IMR-90 (cell line): ENCODE results near the gene KRT9. TPM values are rescaled to one million over a fixed set of nuclear protein-coding genes. Genes with fewer than 3 reads are reported as not detected.

Source experiments
- ATAC-seq: fragments of 200-7000 bp; cut with Tn5 transposase; 2 replicates; pipeline ENCODE4 v1.9.1; 2020; ENCODE audit warnings: low read depth, mild to moderate bottlenecking, moderate library complexity
- BruUV-seq: library from RNA; stranded (reverse); fragments of 400-500 nt; replicated peaks from 2 replicates; lab custom pipeline; 2021; lab: Mats Ljungman, UMichigan
- CTCF ChIA-PET: fragments of 300-600 bp; formaldehyde crosslinking; extraction: SDS; loops from one replicate; lab custom pipeline; 2021; ENCODE audit warnings: antibody characterized with exemption; lab: Yijun Ruan, JAX
- POLR2A ChIA-PET: fragments of 300-600 bp; sonication (Branson Sonifier 250); formaldehyde crosslinking; loops from one replicate; lab custom pipeline; 2022; ENCODE audit warnings: antibody characterized with exemption; ENCODE audit not compliant: unreplicated experiment; lab: Charles Lee
- DNase-seq: peaks from one replicate; pipeline ENCODE4 v3.0.0; 2013
- H2AFZ ChIP-seq: replicated peaks from 2 replicates; pipeline ENCODE3; 2013; ENCODE audit warnings: low read length, mild to moderate bottlenecking; ENCODE audit not compliant: poor library complexity
- H2AK5ac ChIP-seq: 2 replicates; pipeline ENCODE4 v1.6.1; 2013; ENCODE audit warnings: low read depth, low read length, inconsistent platforms
- H2AK9ac ChIP-seq: replicated peaks from 2 replicates; pipeline ENCODE3; 2013; ENCODE audit warnings: mild to moderate bottlenecking, low read depth, low read length, moderate library complexity; ENCODE audit not compliant: poor library complexity
- H2BK120ac ChIP-seq: 2 replicates; pipeline ENCODE4 v1.6.1; 2013; ENCODE audit warnings: low read depth, low read length, inconsistent platforms
- H2BK15ac ChIP-seq: 3 replicates; pipeline ENCODE4 v1.6.1; 2013; ENCODE audit warnings: low read depth, low read length, inconsistent platforms
- H2BK20ac ChIP-seq: 2 replicates; pipeline ENCODE4 v1.6.1; 2013; ENCODE audit warnings: low read depth, mild to moderate bottlenecking, inconsistent platforms, low read length, moderate library complexity
- H2BK5ac ChIP-seq: 2 replicates; pipeline ENCODE4 v1.6.1; 2013; ENCODE audit warnings: mild to moderate bottlenecking, low read depth, low read length, inconsistent platforms; ENCODE audit not compliant: poor library complexity, severe bottlenecking
- H3K14ac ChIP-seq: replicated peaks from 2 replicates; pipeline ENCODE4 v1.6.1; 2013; ENCODE audit warnings: low read depth, low read length, inconsistent platforms
- H3K18ac ChIP-seq: 2 replicates; pipeline ENCODE4 v1.6.1; 2013; ENCODE audit warnings: low read depth, low read length, control low read depth
- H3K23ac ChIP-seq: 2 replicates; pipeline ENCODE4 v1.6.1; 2013; ENCODE audit warnings: low read depth, low read length, inconsistent platforms
- H3K27ac ChIP-seq: 2 replicates; pipeline ENCODE4 v1.5.1; 2013; ENCODE audit warnings: mild to moderate bottlenecking, control low read depth, low read length; ENCODE audit not compliant: insufficient read depth
- H3K27me3 ChIP-seq: 2 replicates; pipeline ENCODE4 v1.6.1; 2013; ENCODE audit warnings: low read length; ENCODE audit not compliant: control insufficient read depth, insufficient read depth
- H3K36me3 ChIP-seq: 2 replicates; pipeline ENCODE4 v1.6.1; 2013; ENCODE audit warnings: low read length, mixed read lengths; ENCODE audit not compliant: control insufficient read depth, insufficient read depth
- H3K4ac ChIP-seq: 2 replicates; pipeline ENCODE4 v1.6.1; 2013; ENCODE audit warnings: low read depth, low read length, inconsistent platforms
- H3K4me1 ChIP-seq: 2 replicates; pipeline ENCODE4 v1.6.1; 2013; ENCODE audit warnings: low read length, mixed read lengths; ENCODE audit not compliant: control insufficient read depth, insufficient read depth
- H3K4me2 ChIP-seq: 2 replicates; pipeline ENCODE4 v1.6.1; 2013; ENCODE audit warnings: low read depth, mild to moderate bottlenecking, control low read depth, low read length, moderate library complexity
- H3K4me3 ChIP-seq: 2 replicates; pipeline ENCODE4 v1.5.1; 2013; ENCODE audit warnings: low read depth, mild to moderate bottlenecking, control low read depth, low read length, moderate library complexity; ENCODE audit not compliant: insufficient read depth
- H3K56ac ChIP-seq: 2 replicates; pipeline ENCODE4 v1.6.1; 2013; ENCODE audit warnings: low read length, inconsistent platforms; ENCODE audit not compliant: insufficient read depth; ENCODE audit errors: extremely low read depth
- H3K79me1 ChIP-seq, 2 experiments: 2 replicates each; pipeline ENCODE4 v1.6.1; 2013; ENCODE audit warnings: low read length in 2 of 2, inconsistent platforms in 1 of 2, low read depth in 1 of 2
- H3K9ac ChIP-seq: 2 replicates; pipeline ENCODE4 v1.6.1; 2013; ENCODE audit warnings: low read depth, low read length, control low read depth
- H3K9me1 ChIP-seq: 2 replicates; pipeline ENCODE4 v1.6.1; 2013; ENCODE audit warnings: low read length, inconsistent platforms; ENCODE audit not compliant: insufficient read depth
- H3K9me3 ChIP-seq: 2 replicates; pipeline ENCODE4 v1.6.1; 2013; ENCODE audit warnings: low read length; ENCODE audit not compliant: control insufficient read depth, insufficient read depth
- H4K20me1 ChIP-seq: 2 replicates; pipeline ENCODE4 v1.6.1; 2013; ENCODE audit warnings: low read length, inconsistent platforms; ENCODE audit not compliant: insufficient read depth
- H4K5ac ChIP-seq: 2 replicates; pipeline ENCODE4 v1.6.1; 2013; ENCODE audit warnings: mild to moderate bottlenecking, low read depth, low read length, control low read depth
- H4K8ac ChIP-seq, 2 experiments: 2 replicates each; pipeline ENCODE4 v1.6.1; 2013; ENCODE audit warnings: low read depth in 2 of 2, low read length in 2 of 2, control low read depth in 1 of 2, inconsistent platforms in 1 of 2
- H4K91ac ChIP-seq: 2 replicates; pipeline ENCODE4 v1.6.1; 2013; ENCODE audit warnings: low read depth, low read length, inconsistent platforms; ENCODE audit not compliant: insufficient read depth
- BHLHE40 ChIP-seq: fragments of 150-350 bp; IDR thresholded peaks from 2 replicates; pipeline ENCODE4 v1.6.1; 2016; ENCODE audit warnings: mild to moderate bottlenecking, low read depth, low read length
- CEBPB ChIP-seq: IDR thresholded peaks from 2 replicates; pipeline ENCODE4 v1.6.1; 2012; ENCODE audit warnings: low read depth, low read length, improper control_type of control experiment
- CTCF ChIP-seq: conservative IDR thresholded peaks from 2 replicates; pipeline ENCODE4 v1.5.1; 2012; ENCODE audit warnings: mild to moderate bottlenecking, low read depth, low read length, improper control_type of control experiment
- FOS ChIP-seq: fragments of 150-350 bp; IDR thresholded peaks from 2 replicates; pipeline ENCODE4 v1.6.1; 2016; ENCODE audit warnings: low read depth, low read length
- MAFK ChIP-seq: IDR thresholded peaks from 2 replicates; pipeline ENCODE4 v1.6.1; 2012; ENCODE audit warnings: low read depth, low read length, improper control_type of control experiment
- MXI1 ChIP-seq: IDR thresholded peaks from 2 replicates; pipeline ENCODE4 v1.6.1; 2012; ENCODE audit warnings: low read depth, mild to moderate bottlenecking, low read length, moderate library complexity, borderline replicate concordance
- NFE2L2 ChIP-seq: fragments of 150-350 bp; IDR thresholded peaks from 2 replicates; pipeline ENCODE4 v1.6.1; 2016; ENCODE audit warnings: low read depth, mild to moderate bottlenecking, low read length
- POLR2A ChIP-seq: IDR thresholded peaks from 2 replicates; pipeline ENCODE4 v1.6.1; 2012; ENCODE audit warnings: mild to moderate bottlenecking, low read depth, low read length
- RAD21 ChIP-seq: IDR thresholded peaks from 2 replicates; pipeline ENCODE4 v1.6.1; 2012; ENCODE audit warnings: low read length, improper control_type of control experiment
- RCOR1 ChIP-seq: IDR thresholded peaks from 2 replicates; pipeline ENCODE4 v1.6.1; 2012; ENCODE audit warnings: mild to moderate bottlenecking, low read length, improper control_type of control experiment; ENCODE audit not compliant: insufficient replicate concordance
- RFX5 ChIP-seq: IDR thresholded peaks from 2 replicates; pipeline ENCODE4 v1.8.0; 2012; ENCODE audit warnings: low read depth, mild to moderate bottlenecking, low read length, moderate library complexity
- SMC3 ChIP-seq: fragments of 150-350 bp; IDR thresholded peaks from 2 replicates; pipeline ENCODE4 v1.6.1; 2016; ENCODE audit warnings: low read depth, mild to moderate bottlenecking, antibody characterized with exemption, low read length, moderate library complexity
- USF2 ChIP-seq: fragments of 150-350 bp; IDR thresholded peaks from 2 replicates; pipeline ENCODE4 v1.6.1; 2017; ENCODE audit warnings: mild to moderate bottlenecking, antibody characterized with exemption, low read length, low read depth
- WGBS, 2 experiments: methylation state at CpG; one replicate each; pipeline versions ENCODE4 v1.1.5 to v1.1.7; 2013; ENCODE audit warnings: missing lambda C conversion rate in 2 of 2; ENCODE audit not compliant: insufficient read length in 1 of 2; ENCODE audit errors: extremely low coverage in 2 of 2; 5-methylcytosine and 5-hydroxymethylcytosine counted together
- dilution Hi-C: fragments of 300-500 bp; cut with HindIII; formaldehyde crosslinking; loops from one replicate; pipeline ENCODE4 v1.14.3; 2018; ENCODE audit warnings: low sequenced_read_pairs; ENCODE audit not compliant: unreplicated experiment
- in situ Hi-C: fragments of 300-500 bp; cut with MboI; formaldehyde crosslinking; loops from 3 replicates; pipeline ENCODE4 v1.14.3; 2019; ENCODE audit warnings: low sequenced_read_pairs, inconsistent platforms, mixed read lengths
- intact Hi-C: fragments of 100-400 bp; cut with micrococcal nuclease; formaldehyde crosslinking; loops from 2 replicates; pipeline ENCODE4 v1.10.0; 2022
- polyA plus RNA-seq, 3 experiments: library from polyadenylated mRNA; depleted of rRNA; stranded (reverse); fragments of >200 nt; gene quantifications; 2 replicates each; pipeline ENCODE4 v1.2.3, GENCODE V29; 2012; ENCODE audit warnings: low replicate concordance in 1 of 3
- total RNA-seq: library from RNA; depleted of rRNA; stranded (reverse); fragments of >200 nt; gene quantifications from 2 replicates; pipeline ENCODE4 v1.2.3, GENCODE V29; 2012
- TF ChIP-seq, protein P1 (sequence below): fragments of 150-350 bp; IDR thresholded peaks from 2 replicates; pipeline ENCODE4 v1.6.1; 2016; ENCODE audit warnings: low read depth, mild to moderate bottlenecking, low read length, moderate library complexity, borderline replicate concordance

Gene KRT9
- total and polyA plus RNA-seq, 2 of the 4 experiments (the other 2 are of a cell fraction) = not detected

DNA sequence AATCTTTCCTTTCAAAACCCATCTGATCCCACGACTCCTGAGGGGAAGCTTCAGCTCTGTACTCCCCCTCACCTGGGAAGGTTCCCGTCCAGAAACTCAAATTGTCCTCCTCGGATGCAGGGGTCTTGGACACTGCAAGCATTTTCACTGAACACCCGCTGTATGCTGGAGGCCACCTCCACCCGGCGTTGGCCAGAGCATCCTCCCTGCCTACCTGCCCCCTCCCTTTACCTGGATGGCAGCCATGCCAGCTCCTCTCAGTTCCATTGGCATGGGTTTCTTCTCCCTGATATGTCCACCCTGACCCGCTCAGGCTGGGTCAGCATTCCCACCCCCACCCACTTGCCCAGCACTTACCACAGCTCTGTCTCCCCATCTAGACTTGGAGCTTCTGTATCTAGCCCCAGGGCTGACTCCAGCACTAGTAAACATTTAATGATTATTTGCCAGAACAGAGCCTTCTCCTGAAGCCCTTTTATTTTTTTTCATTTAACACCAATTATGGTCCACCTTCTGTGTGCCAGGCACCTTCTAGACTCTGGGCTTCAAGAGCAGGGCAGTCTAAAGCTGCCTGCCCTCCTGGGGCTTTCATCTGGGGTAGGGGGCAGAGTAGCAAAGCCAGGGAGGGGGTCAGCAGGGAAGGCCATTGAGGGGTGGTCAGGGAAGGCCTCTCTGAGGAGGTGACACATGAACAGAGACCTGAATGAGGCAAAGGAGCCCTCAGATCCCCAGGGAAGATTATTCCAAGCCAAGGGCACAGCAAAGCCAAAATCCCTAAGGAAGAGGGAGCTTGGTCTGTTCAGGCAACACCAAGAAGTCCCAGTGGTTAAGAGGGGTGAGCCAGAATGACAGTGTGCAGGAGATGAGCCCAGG lies 34.9 kb downstream of the KRT9 start:
- Histone ChIP-seq H4K20me1 (no peaks in the 10 kb centered on the region), H4K8ac (no peak overlapping the region; a peak in 1 of 4 replicates), H2AK9ac (no peak overlapping the region), H2BK15ac (peak overlapping the region; percentile 38; the same call in 2 of the 3 replicates), H3K4me3 (no peak overlapping the region), H3K4ac (peak overlapping the region; percentile 68), H3K4me1 (peaks cover 16% of the 10 kb centered on the region), H4K5ac (peak overlapping the region; percentile 9; the same call in 1 of the 2 replicates), H3K27me3 (no peaks in the 10 kb centered on the region), H3K9me3 (no peaks in the 10 kb centered on the region), H3K4me2 (no peak overlapping the region), H2AFZ (peak overlapping the region; percentile 15), H3K79me1 (no peaks in the 10 kb centered on the region), H3K56ac (no peak overlapping the region), H2BK120ac (peak overlapping the region; percentile 77), H3K23ac (0 out of 2 replicates have a peak overlapping the region, but pooled peaks have one; percentile 56), H3K9me1 (peaks cover 11% of the 10 kb centered on the region), H3K18ac (peak overlapping the region; percentile 12), H3K27ac (no peak overlapping the region), H3K14ac (peak overlapping the region; percentile 9; the same call in 1 of the 2 replicates), H2BK20ac (peak overlapping the region; percentile 74), H2AK5ac (peak overlapping the region; percentile 92), H3K9ac (no peak overlapping the region), H2BK5ac (no peak overlapping the region), H3K36me3 (no peaks in the 10 kb centered on the region), H4K91ac (peak overlapping the region; percentile 70; the same call in 1 of the 2 replicates)
- POLR2A ChIA-PET = no interaction called here
- intact Hi-C loops (no loop called here), in situ Hi-C loops (no loop called here), dilution Hi-C loops (no loop called here)
- no TSS peak for BruUV-seq
- DNase-seq = no peak
- no peak for ATAC-seq
- 84% methylated on average over 6 of the region's 7 CpGs; no CpG with 5 or more reads in 1 of the 2 experiments for WGBS, 2 experiments
- CTCF ChIA-PET = interaction anchor here (0.6 to 1.3 kb wide), 2 partner anchors 12 kb away, joined by 3 read pairs; no protein-coding TSS in a partner anchor
- TF ChIP-seq, protein P1, sequence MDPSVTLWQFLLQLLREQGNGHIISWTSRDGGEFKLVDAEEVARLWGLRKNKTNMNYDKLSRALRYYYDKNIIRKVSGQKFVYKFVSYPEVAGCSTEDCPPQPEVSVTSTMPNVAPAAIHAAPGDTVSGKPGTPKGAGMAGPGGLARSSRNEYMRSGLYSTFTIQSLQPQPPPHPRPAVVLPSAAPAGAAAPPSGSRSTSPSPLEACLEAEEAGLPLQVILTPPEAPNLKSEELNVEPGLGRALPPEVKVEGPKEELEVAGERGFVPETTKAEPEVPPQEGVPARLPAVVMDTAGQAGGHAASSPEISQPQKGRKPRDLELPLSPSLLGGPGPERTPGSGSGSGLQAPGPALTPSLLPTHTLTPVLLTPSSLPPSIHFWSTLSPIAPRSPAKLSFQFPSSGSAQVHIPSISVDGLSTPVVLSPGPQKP = no peak
- no peak for TF ChIP-seq RFX5
- TF ChIP-seq SMC3 = no peak
- TF ChIP-seq NFE2L2 = no peak
- TF ChIP-seq MAFK = no peak
- no peak for TF ChIP-seq POLR2A
- TF ChIP-seq CEBPB = no peak
- TF ChIP-seq FOS = no peak
- TF ChIP-seq CTCF = no peak
- TF ChIP-seq MXI1 = no peak
- TF ChIP-seq USF2 = no peak
- TF ChIP-seq BHLHE40 = no peak
- TF ChIP-seq RAD21 = no peak
- TF ChIP-seq RCOR1 = no peak
